GM18858 (cell line): Measurements from ENCODE around the gene FLOT1.
"Not testable (repeated sequence)": the region's sequence is repeated elsewhere in the genome, so short reads cannot be mapped to it uniquely, and the experiment has no call there.

ENCODE experiments used
- ATAC-seq: cut with Tn5 transposase; IDR thresholded peaks from one replicate; pipeline ENCODE4 v1.9.1; 2021; ENCODE audit not compliant: unreplicated experiment

FLOT1 gene

DNA sequence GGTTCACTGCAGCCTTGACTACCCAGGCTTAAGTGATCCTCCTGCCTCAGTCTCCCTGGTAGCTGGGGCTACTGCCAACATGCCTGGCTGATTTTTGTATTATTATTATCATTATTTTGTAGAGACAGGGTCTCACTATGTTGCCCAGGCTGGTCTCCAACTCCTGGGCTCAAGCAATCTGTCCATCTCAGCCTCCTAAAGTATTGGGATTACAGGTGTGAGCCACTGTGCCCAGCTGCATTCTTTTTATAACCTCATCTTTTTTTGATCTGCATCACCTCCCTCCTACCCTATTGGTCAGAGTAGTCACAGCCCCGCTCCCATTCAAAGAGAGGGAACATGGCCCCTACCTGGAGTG, 25.4 kb upstream of the FLOT1 start:
- no peak for ATAC-seq

DNA sequence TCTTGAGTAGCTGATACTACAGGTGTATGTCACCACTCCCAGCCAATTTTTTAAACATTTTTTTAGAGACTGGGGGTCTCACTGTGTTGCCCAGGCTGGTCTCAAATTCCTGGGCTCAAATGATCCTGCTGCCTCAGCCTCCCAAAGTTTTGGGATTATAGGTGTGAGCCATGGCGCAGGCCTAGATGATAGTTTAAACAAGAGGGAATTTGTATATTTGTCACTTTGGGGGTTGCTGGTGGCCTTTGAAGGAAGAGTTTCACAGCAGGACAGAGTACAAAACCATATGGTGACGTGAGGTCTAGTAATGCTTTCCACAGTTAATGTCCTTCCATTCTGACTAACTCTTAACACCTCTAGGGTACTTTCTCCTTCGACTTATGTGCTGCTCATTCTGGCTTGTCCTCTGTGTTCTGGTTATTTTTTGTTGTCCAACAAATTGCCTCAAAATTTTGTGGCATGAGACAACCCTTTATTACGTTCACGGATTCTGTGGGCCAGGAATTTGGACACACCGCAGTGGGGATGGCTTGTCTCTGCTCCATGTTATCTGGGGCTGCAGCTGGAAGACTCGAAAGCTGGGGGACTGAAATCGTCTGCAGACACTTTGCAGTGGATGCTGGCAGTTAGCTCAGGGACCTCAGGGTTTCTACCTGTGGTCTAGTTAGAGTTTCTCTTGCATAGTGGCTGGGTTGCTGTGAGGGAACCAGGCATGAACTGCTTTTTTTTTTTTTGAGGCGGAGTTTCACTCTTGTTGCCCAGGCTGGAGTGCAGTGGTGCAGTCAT, 24.9 kb upstream of the FLOT1 start:
- no peak for ATAC-seq

DNA sequence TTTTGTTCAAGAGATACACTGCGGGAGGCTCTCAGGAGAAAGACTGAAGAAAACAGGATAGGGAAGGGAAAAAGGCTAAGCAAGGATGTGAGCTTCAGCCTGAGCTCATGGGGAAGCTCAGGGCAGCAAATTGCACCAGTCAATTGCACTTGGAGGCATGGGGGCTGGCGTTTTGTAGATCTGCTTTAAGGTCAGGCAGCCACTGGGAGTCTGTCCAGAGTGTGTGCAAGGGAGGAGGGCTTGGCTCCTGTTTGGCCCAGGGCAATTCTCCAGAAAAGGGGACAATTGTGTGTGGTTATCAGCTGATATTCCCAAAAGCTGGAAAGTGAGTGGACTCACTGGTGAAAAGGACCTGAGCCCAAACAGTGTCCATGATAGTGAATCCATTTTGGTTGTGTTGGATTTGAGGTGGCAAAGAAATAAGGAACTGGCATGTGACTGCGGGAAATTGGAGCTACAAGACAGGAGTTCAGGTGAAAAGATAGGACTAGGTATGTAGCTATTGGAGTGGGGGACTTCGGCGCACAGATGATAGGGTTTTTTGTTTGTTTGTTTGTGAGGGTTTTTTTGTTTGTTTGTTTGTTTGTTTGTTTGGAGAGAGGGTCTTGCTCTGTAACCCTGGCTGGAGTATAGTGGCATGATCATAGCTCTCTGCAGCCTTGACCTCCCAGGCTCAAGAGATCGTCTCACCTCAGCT, 24.1 kb upstream of the FLOT1 start:
- ATAC-seq = no peak

DNA sequence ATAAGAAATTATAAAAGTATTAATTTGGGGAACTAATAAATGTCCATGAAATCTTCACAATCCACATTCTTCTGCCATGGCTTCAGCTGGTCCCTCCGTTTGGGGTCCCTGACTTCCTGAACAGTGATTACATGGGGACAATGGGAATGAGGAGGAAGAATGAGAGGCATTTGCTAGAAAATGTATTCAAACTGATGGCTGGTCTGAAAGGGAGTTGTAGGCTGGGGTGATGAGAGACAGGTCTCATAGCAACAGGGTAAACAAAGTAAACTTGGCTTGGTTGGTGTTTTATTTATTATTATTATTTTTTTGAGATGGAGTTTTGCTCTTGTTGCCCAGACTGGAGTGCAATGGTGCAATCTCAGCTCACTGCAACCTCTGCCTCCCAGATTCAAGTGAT, 23.0 kb upstream of the FLOT1 start:
- not testable (repeated sequence) for ATAC-seq

DNA sequence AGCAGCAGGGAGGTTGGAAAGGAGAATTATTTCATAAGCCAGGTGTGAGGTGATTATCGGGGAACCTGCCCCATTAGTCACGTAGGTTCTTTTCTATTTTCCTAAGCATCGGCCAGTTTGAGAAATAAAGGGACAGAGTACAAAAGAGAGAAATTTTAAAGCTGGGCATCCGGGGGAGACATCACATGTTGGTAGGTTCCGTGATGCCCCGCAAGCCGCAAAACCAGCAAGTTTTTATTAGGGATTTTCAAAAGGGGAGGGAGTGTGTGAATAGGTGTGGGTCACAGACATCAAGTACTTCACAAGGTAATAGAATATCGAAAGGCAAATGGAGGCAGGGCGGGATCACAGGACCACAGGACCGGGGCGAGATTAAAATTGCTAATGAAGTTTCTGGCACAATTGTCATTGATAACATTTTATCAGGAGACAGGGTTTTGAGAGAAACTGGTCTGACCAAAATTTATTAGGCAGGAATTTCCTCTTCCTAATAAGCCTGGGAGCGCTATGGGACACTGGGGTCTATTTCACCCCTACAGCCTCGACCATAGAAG, 22.1 kb upstream of the FLOT1 start:
- ATAC-seq = not testable (repeated sequence)

DNA sequence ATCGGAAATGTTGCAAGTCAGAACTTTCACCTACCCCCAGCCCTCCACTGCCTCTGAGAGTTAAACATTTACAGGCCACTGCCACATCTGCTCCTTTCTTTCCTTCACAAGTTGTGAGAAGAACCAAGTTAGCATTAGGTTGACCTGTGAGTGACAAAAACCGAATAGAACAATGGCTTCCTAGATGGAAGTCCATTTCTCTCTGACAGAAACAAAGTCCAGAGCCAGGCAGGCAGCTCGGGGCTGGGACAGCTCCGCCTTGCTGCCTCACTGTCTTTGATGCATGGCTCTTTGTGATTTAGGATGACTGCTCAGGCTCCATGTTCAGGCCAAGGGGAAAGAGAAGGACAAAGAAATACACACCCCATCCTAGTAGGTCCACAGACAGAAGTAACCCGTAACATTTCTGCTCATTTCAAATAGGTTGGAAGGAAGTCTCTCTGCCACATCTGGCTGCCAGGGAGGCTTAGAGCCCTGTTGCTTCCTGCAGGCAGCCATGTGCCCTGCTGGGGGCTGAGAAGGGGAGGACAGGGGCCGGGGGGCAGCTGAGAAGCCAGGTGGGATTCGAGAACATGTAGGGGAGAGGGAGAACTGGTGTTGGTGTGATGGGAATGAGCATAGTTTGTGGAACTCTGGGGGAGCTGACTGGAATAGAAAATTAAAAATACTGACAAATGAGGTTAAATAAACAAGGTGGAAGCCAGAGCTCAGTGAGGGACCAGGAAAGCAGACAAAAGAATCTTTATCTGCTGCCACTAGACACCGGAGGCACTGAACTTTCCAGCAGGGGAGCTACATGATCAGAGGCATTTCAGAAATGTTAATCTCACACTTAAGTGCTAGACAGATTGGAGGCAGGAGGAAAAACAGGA, 21.4 kb upstream of the FLOT1 start:
- ATAC-seq = no peak

DNA sequence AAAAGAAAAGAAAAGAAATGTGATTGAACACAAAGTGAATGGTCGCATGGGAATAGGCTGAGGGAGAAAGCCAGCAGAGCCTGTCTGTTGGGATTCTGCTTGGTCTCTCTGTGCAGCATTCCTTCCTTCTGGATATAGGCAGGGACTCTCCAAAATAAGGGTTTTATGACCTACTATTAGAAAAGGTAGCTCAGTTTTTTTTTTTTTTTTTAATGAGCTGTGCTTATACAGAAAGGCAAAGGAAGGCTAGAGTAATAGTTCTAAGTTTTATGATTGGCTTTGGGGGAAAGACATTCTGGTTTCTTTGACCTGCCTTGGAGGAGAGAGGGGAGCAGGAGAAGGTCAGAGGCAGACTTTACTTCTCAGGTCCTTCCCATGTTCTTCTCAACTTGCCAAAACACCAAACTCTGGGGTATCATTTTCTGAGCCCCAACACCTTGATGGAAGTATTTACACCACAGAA, 20.7 kb upstream of the FLOT1 start:
- ATAC-seq = no peak

DNA sequence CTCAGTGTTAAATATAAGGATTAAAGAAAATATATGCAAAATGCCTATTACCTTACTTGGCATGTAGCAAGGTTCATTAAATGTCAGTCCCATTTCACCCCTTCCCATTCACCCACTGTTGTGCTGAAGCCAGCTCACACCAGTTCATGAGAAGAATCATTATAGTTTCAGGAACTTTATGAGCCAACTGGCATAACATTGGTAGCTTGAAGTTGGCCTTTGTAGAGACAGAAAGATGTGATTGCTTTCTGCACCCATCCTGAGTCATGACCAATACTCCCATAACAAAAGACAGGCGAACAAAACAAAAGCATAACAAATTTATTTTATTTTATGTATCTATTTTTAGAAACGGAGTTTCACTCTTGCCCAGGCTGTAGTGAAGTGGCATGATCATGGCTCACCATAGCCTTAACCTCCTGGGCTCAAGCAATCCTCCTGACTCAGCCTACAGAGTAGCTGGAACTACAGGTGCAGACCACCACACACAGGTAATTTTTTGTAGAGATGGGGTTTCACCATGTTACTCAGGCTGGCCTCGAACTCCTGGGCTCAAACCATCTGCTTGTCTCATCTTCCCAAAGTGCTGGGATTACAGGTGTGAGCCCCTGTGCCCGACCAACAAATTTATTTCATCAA, 19.4 kb upstream of the FLOT1 start:
- ATAC-seq = no peak

DNA sequence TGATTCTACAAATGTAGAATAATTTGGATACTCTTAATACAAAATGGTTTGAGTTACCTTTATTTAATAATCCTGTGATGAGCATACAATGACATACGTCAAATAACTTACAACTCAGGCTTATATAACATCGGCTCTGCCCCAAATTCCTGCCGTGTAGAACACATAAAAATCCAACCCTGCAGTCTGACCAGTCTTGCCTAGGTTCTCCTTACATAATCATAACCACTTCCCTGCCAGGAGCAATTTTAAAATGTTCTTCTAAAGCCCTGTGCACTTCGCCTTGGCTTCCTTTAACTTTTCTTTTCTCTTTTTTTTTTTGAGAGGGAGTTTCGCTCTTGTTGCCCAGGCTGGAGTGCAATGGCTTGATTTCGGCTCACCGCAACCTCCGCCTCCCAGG, 18.1 kb upstream of the FLOT1 start:
- no peak for ATAC-seq

DNA sequence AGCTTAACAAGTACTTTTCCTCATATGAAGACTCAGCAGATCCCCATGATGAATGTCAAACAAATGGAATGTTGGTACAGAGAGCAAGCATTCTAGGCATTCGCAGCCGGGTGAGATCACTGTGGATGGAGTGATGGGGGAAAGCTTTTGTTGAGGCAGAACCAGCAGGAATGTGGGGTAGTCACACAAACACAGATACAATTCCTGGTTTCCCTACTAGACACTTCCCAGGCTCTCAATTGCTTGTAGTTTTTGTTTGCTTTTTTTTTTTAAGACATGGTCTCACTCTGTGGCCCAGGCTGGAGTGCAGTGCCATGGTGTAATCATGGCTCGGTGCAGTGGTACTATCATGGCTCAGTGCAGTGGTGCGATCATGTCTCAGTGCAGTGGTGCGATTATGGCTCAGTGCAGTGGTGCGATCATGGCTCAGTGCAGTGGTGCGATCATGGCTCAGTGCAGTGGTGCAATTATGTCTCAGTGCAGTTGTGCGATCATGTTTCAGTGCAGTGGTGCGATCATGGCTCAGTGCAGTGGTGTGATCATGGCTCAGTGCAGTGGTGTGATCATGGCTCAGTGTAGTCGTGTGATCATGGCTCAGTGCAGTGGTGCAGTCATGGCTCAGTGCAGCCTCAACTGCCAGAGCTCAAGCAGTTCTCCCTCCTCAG, 17.2 kb upstream of the FLOT1 start:
- ATAC-seq = no peak

DNA sequence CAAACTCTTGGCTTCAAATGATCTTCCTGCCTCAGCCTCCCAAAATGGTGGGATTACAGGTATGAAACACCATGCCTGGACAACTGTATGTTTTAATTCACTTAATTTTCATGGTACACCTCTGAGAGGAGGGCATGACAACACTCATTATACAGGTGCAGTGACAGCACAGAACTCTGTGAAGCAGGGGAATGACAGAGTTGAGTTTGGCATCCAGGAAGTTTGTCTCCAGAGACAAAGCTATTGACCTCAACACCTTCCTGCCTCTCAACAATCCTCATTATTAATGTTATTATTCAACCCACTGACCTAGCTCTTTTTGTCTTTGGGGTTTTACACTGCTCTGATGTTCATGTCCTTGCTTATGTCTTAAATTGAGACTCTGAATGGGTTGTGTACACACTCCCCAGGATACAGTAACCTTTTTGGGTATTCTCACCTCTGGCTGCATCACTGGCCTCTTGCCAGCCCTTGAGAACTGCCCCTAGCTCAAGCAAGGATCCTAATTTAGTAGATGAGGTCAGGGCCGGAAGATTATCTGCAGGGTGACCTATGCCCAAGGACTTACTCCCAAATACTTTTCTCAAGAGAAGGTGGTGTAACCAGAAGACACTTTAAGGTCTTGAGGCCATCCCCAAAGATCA, 14.9 kb upstream of the FLOT1 start:
- no peak for ATAC-seq

DNA sequence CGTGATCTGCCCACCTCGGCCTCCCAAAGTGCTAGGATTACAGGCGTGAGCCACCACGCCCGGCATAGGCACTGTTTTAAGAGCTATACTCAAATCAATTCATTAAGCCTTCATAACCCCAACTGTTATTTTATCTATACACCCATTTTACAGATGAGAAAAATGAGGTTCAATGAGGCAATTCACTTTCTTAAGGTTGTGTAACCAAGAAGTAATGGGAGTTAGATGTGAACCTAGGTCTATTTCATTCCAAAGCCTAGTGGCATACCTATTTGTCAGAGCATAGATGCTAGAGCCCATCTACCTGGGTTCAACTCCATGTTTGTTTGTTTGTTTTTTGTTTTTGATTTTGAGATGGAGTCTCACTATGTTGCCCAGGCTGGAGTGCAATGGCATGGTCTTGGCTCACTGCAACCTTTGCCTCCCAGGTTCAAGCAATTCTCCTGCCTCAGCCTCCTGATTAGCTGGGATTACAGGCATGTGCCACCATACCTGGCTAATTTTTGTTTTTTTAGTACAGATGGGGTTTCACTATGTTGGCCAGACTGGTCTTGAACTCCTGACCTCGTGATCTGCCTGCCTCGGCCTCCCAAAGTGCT, 14.0 kb upstream of the FLOT1 start:
- ATAC-seq = not testable (repeated sequence)

DNA sequence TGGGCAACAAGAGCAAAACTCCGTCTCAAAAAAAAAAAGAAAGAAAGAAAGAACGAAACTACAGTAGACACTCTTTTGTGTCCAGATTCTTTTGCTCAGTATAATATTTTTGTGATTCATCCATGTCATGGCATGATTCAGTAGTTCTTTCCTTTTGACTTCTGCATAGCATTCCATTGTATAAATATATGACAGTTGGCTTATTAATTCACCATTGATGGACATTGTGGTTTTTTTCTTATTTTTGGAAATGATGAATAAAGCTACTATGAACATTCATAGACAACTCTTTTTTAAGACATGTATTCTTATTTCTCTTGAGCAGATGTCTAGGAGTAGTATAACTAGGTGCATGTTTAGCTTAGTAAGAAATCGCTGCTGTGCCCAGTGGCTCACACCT, 12.1 kb upstream of the FLOT1 start:
- no peak for ATAC-seq

DNA sequence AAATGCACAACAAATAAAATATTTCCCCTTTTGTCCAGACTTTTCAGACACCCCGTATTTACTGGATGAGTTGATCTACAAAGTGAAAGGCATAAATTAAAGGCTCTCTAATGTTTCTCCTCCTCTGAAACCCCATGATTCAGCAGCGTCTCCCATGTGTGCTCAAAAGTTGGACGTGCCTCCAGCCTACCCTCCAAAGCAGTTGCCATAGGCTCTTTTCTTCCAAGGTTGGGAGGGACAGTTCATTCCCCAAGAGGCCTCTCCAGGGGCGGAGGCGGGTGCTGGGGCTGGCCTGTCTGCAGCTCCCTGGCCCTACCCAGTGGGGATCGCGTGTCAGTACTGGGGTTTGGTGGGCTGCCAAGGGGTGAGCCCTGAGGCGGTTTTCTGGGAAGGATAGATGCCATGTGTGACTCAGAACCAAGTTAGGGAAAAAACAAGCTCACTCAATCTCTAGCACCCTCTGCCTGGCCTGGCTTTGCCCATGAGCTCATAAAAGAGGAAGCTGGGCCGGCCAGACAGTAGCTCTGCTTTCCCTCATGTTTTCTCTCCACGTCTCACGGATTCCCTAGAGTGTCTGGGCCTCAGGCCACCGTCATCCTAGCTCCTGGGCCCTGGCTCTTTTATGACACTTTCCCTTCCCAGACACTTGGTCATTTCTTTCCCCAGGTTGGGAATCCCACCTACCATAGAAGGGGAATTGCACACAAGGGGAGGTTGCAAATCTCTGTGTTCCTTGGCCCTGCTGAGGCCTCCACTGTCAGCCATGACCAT, 9.9 kb upstream of the FLOT1 start:
- no peak for ATAC-seq

DNA sequence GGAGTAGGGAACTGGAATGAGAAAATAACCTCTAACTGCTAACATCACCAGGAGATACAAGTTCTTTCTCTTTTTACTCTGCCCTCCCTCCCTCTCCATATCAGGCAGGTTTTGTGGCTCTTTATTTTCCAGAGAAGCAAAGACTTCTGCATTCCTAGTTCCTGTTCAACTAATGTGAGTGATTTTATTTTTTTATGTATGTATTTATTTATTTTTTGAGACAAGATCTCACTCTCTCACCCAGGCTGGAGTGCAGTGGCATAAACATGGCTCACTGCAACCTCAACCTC, 7.8 kb upstream of the FLOT1 start:
- ATAC-seq = no peak

DNA sequence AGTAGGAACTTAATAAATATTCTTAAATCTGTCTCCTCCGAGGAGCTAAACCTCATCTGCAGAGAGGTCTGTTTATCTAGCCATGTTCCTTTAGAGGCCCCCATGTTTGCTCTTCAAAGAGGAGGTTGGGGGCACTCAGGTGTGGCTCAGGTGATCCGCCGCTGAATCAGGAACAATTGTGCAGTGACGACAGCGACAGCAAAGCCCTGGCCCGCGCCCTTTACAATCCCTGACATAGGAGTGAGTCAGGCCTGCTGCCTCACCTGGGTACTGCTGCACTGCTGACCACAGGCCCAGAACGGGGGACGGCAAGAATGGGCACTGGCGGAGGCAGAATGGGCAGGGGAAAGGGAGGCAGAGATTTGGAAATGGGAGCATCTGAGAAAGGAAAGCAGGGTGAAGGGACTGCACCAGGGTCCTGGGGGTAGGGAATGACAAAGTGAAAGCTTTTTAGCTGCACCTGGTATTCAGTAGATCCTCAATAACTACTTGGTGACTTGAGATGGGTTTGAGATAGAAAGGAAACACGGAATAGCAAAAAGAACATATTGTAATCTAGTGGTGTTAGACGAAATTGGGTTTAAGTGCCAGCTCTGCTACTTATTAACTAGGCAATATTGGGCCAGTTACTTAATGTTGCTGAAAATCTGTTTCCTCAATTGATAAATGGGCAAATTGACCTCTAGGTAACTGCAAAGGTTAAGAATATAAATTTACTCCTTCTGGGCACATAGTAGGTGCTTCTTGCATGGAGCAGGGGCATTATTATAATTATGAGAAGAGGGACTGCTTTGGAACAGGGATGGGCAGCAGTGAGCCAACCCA, 7.3 kb upstream of the FLOT1 start:
- ATAC-seq = no peak

DNA sequence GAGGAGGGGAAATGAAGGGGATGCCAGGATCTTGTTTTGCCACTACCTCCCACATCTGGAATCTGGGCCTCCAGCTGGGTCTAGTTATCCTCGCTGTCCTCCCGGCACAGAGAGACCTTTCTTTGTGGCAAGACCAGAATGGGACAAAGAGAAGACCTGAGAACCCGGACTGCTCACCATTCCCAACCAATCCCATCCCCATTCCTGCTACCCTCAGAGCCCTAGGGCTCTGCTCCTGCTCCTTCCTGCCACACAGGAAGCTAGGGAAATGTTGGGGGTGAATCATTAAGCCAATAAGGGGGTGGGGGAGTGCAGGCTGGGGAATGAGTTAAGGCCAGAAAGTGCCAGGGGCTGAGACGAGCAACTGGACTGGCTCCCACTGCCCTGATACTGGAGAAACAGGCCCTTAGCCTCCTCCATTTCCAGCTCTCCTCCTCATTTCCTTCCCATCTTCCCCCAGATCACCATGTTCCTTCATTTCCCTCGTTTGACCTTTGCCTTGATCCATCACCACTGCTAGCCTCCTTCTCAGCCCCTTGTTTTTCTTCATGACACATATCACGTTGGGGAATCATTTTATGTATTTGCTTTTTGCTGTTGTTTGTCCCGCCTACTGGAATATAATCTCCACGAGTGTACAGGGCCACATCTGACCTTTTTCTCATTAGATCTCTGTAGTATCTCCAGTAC, 6.5 kb upstream of the FLOT1 start:
- no peak for ATAC-seq
